ENCODE measurements around the gene FKTN. TPM values are rescaled to one million over a fixed set of nuclear protein-coding genes. Genes with fewer than 3 reads are reported as not detected.
"Not testable (repeated sequence)": the region's sequence is repeated elsewhere in the genome, so short reads cannot be mapped to it uniquely, and the experiment has no call there.

The FKTN gene
- 15.8 and 22.1 TPM in 2 replicates for total RNA-seq (ENCODE audit: low replicate concordance)
- long read RNA-seq, full-length matches to known transcripts = 3 of 10 reads
- long read RNA-seq, partial matches to known transcripts = 1 of 10 reads
- long read RNA-seq, other reads (novel, unspliced or antisense) = 6 of 10 reads

DNA sequence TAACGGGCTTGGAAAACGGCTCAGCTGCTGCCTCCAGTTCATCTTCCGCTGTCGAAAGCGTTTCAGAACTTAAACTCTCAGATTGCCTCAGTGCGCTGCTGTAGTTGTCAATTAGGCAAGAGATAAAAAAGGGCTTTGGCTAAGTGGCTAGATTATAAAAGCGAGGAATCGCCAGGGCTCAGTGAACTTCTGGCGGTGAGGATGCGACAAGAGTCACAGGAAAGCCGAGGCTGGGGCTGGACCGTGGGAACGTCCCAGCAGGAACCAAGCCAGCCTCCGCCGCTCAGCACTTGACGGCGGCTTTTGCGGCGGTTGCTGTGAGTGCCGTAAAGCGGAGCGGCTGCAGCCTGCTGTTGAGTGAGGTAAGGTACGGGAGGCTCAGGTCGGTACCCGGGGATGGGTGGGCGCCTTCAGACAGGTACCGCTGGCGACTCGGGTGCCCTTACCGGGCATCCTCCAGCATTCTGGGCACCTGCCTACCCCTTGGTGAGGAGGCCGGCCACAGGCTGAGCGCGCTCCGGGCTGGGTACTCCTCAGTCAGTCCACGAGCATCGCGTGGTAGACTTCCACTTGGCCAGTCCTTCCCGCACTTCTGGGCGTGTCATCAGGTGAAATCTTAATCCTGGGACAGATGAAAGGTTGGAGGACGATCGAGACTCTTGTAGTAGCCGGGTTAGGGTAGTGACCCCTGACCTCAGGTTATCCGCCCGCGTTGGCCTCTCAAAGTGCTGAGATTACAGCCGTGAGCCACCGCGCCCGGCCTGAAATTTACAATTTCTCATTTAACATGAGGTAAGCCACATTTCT lies at the start of gene FKTN:
TSS of gene FKTN (plus strand) at position 328 of the 807 bp plus-strand sequence. CDS start 16,902 bp downstream, outside the sequence.
- peak; percentile 85 for DNase-seq (ENCODE audit: extremely low spot score, unreplicated experiment)
- TF ChIP-seq, protein P1, sequence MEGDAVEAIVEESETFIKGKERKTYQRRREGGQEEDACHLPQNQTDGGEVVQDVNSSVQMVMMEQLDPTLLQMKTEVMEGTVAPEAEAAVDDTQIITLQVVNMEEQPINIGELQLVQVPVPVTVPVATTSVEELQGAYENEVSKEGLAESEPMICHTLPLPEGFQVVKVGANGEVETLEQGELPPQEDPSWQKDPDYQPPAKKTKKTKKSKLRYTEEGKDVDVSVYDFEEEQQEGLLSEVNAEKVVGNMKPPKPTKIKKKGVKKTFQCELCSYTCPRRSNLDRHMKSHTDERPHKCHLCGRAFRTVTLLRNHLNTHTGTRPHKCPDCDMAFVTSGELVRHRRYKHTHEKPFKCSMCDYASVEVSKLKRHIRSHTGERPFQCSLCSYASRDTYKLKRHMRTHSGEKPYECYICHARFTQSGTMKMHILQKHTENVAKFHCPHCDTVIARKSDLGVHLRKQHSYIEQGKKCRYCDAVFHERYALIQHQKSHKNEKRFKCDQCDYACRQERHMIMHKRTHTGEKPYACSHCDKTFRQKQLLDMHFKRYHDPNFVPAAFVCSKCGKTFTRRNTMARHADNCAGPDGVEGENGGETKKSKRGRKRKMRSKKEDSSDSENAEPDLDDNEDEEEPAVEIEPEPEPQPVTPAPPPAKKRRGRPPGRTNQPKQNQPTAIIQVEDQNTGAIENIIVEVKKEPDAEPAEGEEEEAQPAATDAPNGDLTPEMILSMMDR (conservative IDR thresholded peaks at IDR 0.05) = no peak
- H3K9me3 Mint-ChIP-seq = peaks cover 16% of the 10 kb centered on the region
- H3K4me1 Mint-ChIP-seq (ENCODE audit: unreplicated experiment) = peaks cover 14% of the 10 kb centered on the region
- H3K4me3 Mint-ChIP-seq = peak within 1 kb of the TSS; percentile 93
- no peaks in the 10 kb centered on the region for H3K27me3 Mint-ChIP-seq
- peak within 1 kb of the TSS; percentile 54 for H3K27ac Mint-ChIP-seq
- peaks cover 35% of the 10 kb centered on the region for H3K36me3 Mint-ChIP-seq

DNA sequence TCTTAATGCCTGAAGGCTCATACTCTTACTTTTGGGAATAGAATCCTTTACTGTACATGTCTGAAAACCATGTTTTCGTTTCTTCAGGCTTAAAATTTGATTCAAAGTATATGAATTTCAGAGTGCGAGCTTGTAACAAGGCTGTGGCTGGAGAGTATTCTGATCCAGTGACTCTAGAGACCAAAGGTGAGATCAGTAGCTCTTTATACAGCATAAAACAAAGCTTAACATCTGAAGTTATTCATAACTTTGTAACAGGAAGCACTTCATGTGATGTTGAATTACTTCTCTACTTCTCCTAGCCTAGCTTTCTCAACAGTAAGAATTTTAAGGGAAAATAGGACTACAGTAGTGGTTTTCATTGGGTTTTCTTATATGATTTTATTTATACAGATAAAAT lies 49.4 kb upstream of the FKTN start:
- Mint-ChIP-seq H3K36me3 (peaks cover 4% of the 10 kb centered on the region), H3K27me3 (no peaks in the 10 kb centered on the region), H3K4me1 (ENCODE audit: unreplicated experiment) (no peaks in the 10 kb centered on the region), H3K9me3 (no peaks in the 10 kb centered on the region), H3K4me3 (no peak overlapping the region), H3K27ac (no peak overlapping the region)
- TF ChIP-seq, protein P1 (conservative IDR thresholded peaks at IDR 0.05) = no peak
- no peak for DNase-seq (ENCODE audit: extremely low spot score, unreplicated experiment)

DNA sequence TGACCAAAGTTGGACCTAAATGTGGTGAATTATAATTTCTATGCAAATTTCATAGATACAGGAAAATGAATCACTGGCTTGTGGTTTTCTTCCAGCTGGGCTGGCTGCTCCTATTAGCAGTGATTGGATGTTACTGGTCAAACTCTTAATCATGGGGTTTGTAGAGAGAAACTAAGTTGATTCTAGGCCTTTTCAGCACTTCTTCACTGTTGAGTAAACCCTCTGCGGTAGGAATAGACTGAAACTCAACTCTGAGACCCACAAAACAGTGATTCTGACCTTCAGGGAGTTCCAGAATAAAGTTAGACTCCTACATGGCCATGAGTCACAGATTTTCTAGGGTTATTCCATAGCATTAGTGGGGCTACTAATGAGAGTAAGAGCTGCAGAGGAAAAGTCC lies 47.9 kb upstream of the FKTN start:
- H3K27me3 Mint-ChIP-seq = no peaks in the 10 kb centered on the region
- H3K4me1 Mint-ChIP-seq (ENCODE audit: unreplicated experiment) = no peaks in the 10 kb centered on the region
- DNase-seq (ENCODE audit: extremely low spot score, unreplicated experiment) = no peak
- no peaks in the 10 kb centered on the region for H3K9me3 Mint-ChIP-seq
- TF ChIP-seq, protein P1 (conservative IDR thresholded peaks at IDR 0.05) = no peak
- H3K36me3 Mint-ChIP-seq = peaks cover 14% of the 10 kb centered on the region
- H3K27ac Mint-ChIP-seq = no peak overlapping the region
- no peak overlapping the region for H3K4me3 Mint-ChIP-seq

DNA sequence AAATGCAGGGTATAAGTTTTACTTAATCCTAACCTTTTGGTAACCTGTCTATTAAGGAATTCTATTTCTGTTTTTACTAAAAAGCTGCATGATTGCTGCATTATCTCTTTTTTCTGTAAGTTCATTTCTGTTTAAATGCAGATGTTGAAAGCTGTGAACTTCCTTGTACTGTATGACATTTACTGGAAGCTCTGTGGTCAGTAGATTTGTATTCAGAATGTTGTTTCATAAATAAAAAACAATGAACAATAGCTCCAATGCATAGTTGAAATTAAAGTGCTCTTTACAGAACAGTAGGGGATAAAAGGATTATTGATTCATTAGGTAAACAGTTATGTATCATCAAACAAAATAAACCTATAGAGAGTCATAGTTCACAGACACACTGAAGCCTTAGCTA lies 46.5 kb upstream of the FKTN start:
- H3K4me3 Mint-ChIP-seq = no peak overlapping the region
- no peaks in the 10 kb centered on the region for H3K4me1 Mint-ChIP-seq (ENCODE audit: unreplicated experiment)
- H3K27ac Mint-ChIP-seq = no peak overlapping the region
- H3K36me3 Mint-ChIP-seq = peaks cover 10% of the 10 kb centered on the region
- DNase-seq (ENCODE audit: extremely low spot score, unreplicated experiment) = no peak
- H3K27me3 Mint-ChIP-seq = no peaks in the 10 kb centered on the region
- H3K9me3 Mint-ChIP-seq = no peaks in the 10 kb centered on the region
- TF ChIP-seq, protein P1 (conservative IDR thresholded peaks at IDR 0.05) = no peak

DNA sequence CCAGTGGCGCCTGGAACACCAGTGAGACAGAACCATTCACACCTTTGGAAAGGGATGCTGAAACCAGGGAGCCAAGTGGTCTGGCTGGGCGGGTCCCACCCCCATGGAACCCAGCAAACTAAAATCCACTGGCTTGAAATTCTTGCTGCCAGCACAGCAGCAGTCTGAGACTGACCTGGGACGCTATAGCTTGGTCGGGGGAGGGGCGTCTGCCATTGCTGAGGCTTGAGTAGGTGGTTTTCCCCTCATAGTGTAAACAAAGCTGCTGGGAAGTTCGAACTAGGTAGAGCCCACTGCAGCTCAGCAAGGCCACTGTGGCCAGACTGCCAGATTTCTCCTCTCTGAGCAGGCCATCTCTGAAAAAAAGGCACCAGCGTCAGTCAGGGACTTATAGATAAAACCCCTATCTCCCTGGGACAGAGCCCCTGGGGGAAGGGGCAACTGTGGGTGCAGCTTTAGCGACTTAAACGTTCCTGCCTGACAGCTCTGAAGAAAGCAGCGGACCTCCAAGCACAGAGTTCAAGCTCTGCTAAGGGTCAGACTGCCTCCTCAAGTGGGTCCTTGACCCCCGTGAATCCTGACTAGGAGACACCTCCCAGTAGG lies 42.0 kb upstream of the FKTN start:
- H3K27me3 Mint-ChIP-seq = no peaks in the 10 kb centered on the region
- H3K9me3 Mint-ChIP-seq = peaks cover 13% of the 10 kb centered on the region
- H3K4me1 Mint-ChIP-seq (ENCODE audit: unreplicated experiment) = no peaks in the 10 kb centered on the region
- H3K27ac Mint-ChIP-seq = no peak overlapping the region
- TF ChIP-seq, protein P1 (conservative IDR thresholded peaks at IDR 0.05) = no peak
- H3K4me3 Mint-ChIP-seq = no peak overlapping the region
- DNase-seq (ENCODE audit: extremely low spot score, unreplicated experiment) = no peak
- peaks cover 38% of the 10 kb centered on the region for H3K36me3 Mint-ChIP-seq

DNA sequence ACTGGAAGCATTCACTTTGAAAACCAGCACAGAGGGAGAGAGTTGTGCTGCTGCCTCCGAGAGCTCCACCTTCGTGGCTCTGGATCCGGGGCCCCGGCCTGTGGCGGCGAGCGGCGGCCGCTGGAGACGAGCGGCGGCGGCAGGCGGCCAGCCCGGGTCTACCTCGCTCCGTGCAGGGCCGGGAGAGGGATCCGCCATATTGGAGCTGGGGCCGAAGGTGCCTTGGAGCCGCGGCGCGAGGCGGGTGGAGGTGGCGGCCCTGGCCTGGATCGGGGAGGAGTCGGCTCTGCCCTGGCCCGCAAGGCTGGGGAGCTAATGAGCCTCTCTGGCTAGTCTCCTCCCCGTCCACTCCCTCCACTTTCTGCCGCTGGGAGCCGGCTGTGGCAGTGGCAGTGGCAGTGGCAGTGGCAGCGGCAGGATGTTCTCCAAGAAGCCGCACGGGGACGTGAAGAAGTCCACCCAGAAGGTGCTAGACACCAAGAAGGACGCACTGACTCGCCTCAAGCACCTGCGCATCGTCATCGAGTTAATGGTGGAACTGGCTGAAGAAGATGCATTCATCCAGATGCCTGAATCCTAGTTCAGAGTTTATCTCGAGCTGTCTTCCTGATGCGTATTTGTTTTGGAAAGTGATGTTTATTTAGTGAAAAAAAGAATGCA lies 38.1 kb upstream of the FKTN start:
- H3K4me1 Mint-ChIP-seq (ENCODE audit: unreplicated experiment); H3K27ac Mint-ChIP-seq; H3K27me3 Mint-ChIP-seq; DNase-seq (ENCODE audit: extremely low spot score, unreplicated experiment); H3K4me3 Mint-ChIP-seq: not testable (repeated sequence)
- H3K36me3 Mint-ChIP-seq = peaks cover 41% of the 10 kb centered on the region
- H3K9me3 Mint-ChIP-seq = peaks cover 17% of the 10 kb centered on the region

DNA sequence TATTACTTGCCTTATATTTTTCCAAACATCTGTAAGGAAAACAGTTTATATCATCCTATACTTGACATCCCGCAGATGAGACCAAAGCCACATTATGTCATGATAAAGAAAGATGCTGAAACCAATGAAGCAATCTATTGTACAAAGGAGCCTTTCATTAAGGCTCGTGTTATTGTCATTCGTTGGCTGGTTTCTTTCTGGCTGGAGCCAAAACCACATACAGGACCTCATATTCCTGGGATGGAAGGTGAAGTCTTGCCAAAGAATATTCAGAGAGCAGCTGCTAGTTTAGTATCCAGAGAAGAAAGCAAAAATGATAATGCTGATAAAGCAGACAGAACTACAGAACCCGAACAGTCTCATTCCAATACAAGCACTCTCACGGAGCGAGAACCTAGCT lies 36.9 kb upstream of the FKTN start:
- not testable (repeated sequence) for H3K4me1 Mint-ChIP-seq (ENCODE audit: unreplicated experiment); H3K27ac Mint-ChIP-seq; H3K27me3 Mint-ChIP-seq; H3K4me3 Mint-ChIP-seq; DNase-seq (ENCODE audit: extremely low spot score, unreplicated experiment)
- Mint-ChIP-seq H3K9me3 (peaks cover 17% of the 10 kb centered on the region), H3K36me3 (peaks cover 47% of the 10 kb centered on the region)

DNA sequence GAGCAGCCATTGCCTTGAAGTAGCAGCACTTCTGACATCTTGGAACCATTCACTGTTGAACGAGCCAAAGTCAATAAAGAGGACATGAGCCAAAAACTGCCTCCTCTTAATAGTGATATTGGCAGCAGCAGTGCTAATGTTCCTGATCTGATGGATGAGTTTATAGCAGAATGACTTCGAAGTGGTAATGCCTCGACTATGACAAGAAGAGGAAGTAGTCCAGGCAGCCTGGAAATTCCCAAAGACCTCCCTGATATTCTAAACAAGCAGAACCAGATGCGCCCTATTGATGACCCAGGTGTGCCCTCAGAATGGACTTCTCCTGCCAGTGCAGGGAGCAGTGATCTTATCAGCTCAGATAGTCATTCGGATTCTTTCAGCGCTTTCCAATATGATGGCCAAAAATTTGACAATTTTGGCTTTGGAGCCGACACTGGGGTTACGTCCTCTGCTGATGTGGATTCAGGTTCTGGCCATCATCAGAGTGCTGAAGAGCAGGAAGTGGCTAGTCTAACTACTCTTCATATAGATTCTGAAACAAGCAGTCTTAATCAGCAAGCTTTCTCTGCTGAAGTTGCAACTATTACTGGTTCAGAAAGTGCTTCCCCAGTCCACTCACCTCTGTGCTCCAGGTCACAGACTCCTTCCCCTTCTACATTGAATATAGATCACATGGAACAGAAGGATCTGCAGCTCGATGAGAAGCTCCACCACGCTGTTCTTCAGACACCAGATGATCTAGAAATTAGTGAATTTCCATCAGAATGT lies 35.1 kb upstream of the FKTN start:
- H3K4me3 Mint-ChIP-seq; H3K27me3 Mint-ChIP-seq; H3K4me1 Mint-ChIP-seq (ENCODE audit: unreplicated experiment); DNase-seq (ENCODE audit: extremely low spot score, unreplicated experiment); H3K27ac Mint-ChIP-seq: not testable (repeated sequence)
- Mint-ChIP-seq H3K9me3 (peaks cover 12% of the 10 kb centered on the region), H3K36me3 (peaks cover 43% of the 10 kb centered on the region)

Measured in type B pancreatic cell (in vitro differentiated cells).